ENCODE measurements around the gene ACTRT2. TPM values are rescaled to one million over a fixed set of nuclear protein-coding genes. Genes with fewer than 3 reads are reported as not detected.

The ACTRT2 gene
- total RNA-seq, 2 donors from 2014 or later, result not detected

DNA sequence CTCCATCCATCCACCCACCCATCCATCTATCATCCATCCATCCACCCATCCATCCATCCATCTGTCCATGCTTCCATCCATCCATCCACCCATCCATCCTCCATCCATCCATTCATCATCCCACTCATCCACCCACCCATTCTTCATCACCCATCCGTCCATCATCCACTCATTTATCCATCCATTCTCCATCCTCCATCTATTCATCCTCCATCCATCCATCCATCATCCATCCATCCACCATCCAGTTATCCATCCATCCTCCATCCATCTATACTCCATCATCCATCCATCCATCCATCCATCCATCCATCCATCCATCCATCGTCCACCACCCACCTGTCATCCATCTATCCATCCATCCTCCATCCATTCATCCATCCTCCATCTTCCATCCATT lies 32.1 kb upstream of the ACTRT2 start:
- WGBS, 2 donors, result 59 to 68% methylated on average over 2 of the region's 2 CpGs
- TF ChIP-seq, protein P1, sequence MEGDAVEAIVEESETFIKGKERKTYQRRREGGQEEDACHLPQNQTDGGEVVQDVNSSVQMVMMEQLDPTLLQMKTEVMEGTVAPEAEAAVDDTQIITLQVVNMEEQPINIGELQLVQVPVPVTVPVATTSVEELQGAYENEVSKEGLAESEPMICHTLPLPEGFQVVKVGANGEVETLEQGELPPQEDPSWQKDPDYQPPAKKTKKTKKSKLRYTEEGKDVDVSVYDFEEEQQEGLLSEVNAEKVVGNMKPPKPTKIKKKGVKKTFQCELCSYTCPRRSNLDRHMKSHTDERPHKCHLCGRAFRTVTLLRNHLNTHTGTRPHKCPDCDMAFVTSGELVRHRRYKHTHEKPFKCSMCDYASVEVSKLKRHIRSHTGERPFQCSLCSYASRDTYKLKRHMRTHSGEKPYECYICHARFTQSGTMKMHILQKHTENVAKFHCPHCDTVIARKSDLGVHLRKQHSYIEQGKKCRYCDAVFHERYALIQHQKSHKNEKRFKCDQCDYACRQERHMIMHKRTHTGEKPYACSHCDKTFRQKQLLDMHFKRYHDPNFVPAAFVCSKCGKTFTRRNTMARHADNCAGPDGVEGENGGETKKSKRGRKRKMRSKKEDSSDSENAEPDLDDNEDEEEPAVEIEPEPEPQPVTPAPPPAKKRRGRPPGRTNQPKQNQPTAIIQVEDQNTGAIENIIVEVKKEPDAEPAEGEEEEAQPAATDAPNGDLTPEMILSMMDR (IDR thresholded peaks at IDR 0.05), result no peak
- TF ChIP-seq POLR2A (IDR thresholded peaks at IDR 0.05), result no peak
- no peaks in the 10 kb centered on the region for H3K27me3 ChIP-seq
- DNase-seq (no peak), ATAC-seq (no peak)
- H3K36me3 ChIP-seq (replicated peaks in 1 of 2; ENCODE audit: insufficient read depth in 1 of 2, low read depth in 2 of 2), result no peaks in the 10 kb centered on the region
- no peaks in the 10 kb centered on the region for H3K4me1 ChIP-seq
- intact Hi-C loops (cut with DNase I), result no loop called here
- H3K4me3 ChIP-seq, result no peak overlapping the region
- no peak overlapping the region for H3K27ac ChIP-seq
- H3K9me3 ChIP-seq, result peaks cover 0 to 5% (median 0%) of the 10 kb centered on the region in 3 donors

- TF ChIP-seq, protein P1 (IDR thresholded peaks at IDR 0.05), result no peak
- no peak for TF ChIP-seq POLR2A (IDR thresholded peaks at IDR 0.05)
- DNase-seq (peak in 2 of 4 donors; percentile 7 to 9), ATAC-seq (no peak)
- Histone ChIP-seq H3K27ac (no peak overlapping the region), H3K9me3 (peaks cover 0 to 10% (median 2%) of the 10 kb centered on the region in 3 donors), H3K36me3 (replicated peaks in 1 of 2; ENCODE audit: insufficient read depth in 1 of 2, low read depth in 2 of 2) (no peaks in the 10 kb centered on the region), H3K4me1 (no peaks in the 10 kb centered on the region), H3K27me3 (no peaks in the 10 kb centered on the region), H3K4me3 (no peak overlapping the region)
- 76 to 82% methylated on average over 2 to 7 of the region's 7 CpGs for WGBS, 2 donors
- intact Hi-C loops (cut with DNase I), result no loop called here
These were observed 31.3 kb upstream of the ACTRT2 start for GRCh38 chr1:2989976-2990375.

DNA sequence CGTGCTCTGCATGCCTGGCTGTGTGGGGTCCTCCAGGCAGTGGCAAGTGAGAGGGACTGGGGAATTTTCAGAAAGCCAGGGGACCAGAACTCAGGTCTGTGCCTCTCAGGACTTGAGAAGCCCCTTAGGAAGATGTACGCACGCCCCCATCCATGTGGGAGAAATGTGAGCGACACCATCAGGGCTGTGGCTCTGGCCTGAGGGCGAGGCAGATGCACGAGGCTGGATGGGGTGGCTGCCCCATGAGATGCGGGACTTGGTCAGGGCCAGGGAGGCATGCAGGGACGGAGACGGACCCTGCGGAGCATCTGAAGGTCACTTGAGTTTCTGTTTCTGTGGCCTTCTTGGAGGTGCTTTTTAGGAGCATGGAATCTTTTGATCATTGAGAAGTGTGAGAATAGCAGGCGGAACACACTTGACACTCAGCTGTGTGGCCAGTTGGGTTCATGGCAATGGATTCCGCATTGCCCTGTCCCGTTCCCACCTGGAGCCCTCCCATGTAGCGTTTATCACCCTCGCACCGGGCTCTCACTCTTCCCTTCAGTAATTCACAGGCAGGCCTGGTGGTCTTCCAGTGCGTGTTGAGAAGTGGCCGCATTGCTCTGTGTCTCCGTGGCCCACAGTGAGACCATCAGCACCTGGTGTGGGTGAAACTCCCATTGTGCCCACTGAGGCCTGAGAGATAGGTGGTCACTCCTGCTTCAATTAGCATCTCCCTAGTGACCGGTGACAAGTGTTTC lies 30.7 kb upstream of the ACTRT2 start:
- TF ChIP-seq, protein P1 (IDR thresholded peaks at IDR 0.05), result no peak
- TF ChIP-seq POLR2A (IDR thresholded peaks at IDR 0.05), result no peak
- intact Hi-C loops (cut with DNase I), result no loop called here
- H3K4me3 ChIP-seq, result no peak overlapping the region
- H3K36me3 ChIP-seq (replicated peaks in 1 of 2; ENCODE audit: insufficient read depth in 1 of 2, low read depth in 2 of 2), result no peaks in the 10 kb centered on the region
- 91 to 92% methylated on average over 18 to 20 of the region's 20 CpGs for WGBS, 2 donors
- no peak for ATAC-seq
- H3K27me3 ChIP-seq, result no peaks in the 10 kb centered on the region
- peaks cover 0 to 10% (median 2%) of the 10 kb centered on the region in 3 donors for H3K9me3 ChIP-seq
- peak in 2 of 4 donors; percentile 1 to 6 for DNase-seq
- no peak overlapping the region for H3K27ac ChIP-seq
- no peaks in the 10 kb centered on the region for H3K4me1 ChIP-seq

GRCh38 chr1:2991753-2992495 lies 29.3 kb upstream of the ACTRT2 start:
- no peak overlapping the region for H3K4me3 ChIP-seq
- H3K27me3 ChIP-seq, result no peaks in the 10 kb centered on the region
- TF ChIP-seq POLR2A (IDR thresholded peaks at IDR 0.05), result no peak
- TF ChIP-seq, protein P1 (IDR thresholded peaks at IDR 0.05), result no peak
- no peak for ATAC-seq
- peaks cover 0 to 10% (median 2%) of the 10 kb centered on the region in 3 donors for H3K9me3 ChIP-seq
- intact Hi-C loops (cut with DNase I), result no loop called here
- no peaks in the 10 kb centered on the region for H3K36me3 ChIP-seq (replicated peaks in 1 of 2; ENCODE audit: insufficient read depth in 1 of 2, low read depth in 2 of 2)
- WGBS, 2 donors, result 80 to 81% methylated on average over 18 of the region's 18 CpGs
- H3K27ac ChIP-seq, result no peak overlapping the region
- H3K4me1 ChIP-seq, result no peaks in the 10 kb centered on the region
- peak in 1 of 4 donors; percentile 1 for DNase-seq
